ENCODE measurements around the gene FER1L5. TPM values are rescaled to one million over a fixed set of nuclear protein-coding genes. Genes with fewer than 3 reads are reported as not detected.

Gene FER1L5
- total and polyA plus RNA-seq, 2 of the 8 experiments (the other 6 are each of a cell fraction or from before 2014, with no cell fraction given): 0.23 to 0.88 TPM

- TF ChIP-seq GTF2F1 (IDR thresholded peaks at IDR 0.05; ENCODE audit: borderline replicate concordance, low read depth, low read length) (no peak), TEAD4 (IDR thresholded peaks at IDR 0.05; ENCODE audit: low read depth, low read length) (no peak), CHD2 (IDR thresholded peaks at IDR 0.05; ENCODE audit: low read length) (peak; percentile 76), SIN3A (conservative IDR thresholded peaks at IDR 0.05 in 1 of 2, IDR thresholded peaks at IDR 0.05 in 1 of 2; ENCODE audit: low read depth in 1 of 2, low read length in 2 of 2) (peak; percentile 47 to 68; a peak in 1 of 4 replicates), NRF1 (IDR thresholded peaks at IDR 0.05; ENCODE audit: low read depth, low read length) (no peak), POU5F1 (IDR thresholded peaks at IDR 0.05; ENCODE audit: low read depth, low read length) (no peak), SIX5 (IDR thresholded peaks at IDR 0.05; ENCODE audit: low read depth, low read length) (peak; percentile 61), HDAC6 (IDR thresholded peaks at IDR 0.05; ENCODE audit: low read depth, low read length) (no peak), HDAC2 (IDR thresholded peaks at IDR 0.05; ENCODE audit: borderline replicate concordance in 1 of 2, low read depth in 2 of 2, low read length in 2 of 2) (peak in 1 of 2 experiments; percentile 73; a peak in 1 of 4 replicates), PHF8 (conservative IDR thresholded peaks at IDR 0.05; ENCODE audit: low read depth, low read length) (peak; percentile 76), YY1 (IDR thresholded peaks at IDR 0.05; ENCODE audit: low read depth, low read length) (peak; percentile 94), E2F6 (IDR thresholded peaks at IDR 0.05) (no peak), TBP (IDR thresholded peaks at IDR 0.05; ENCODE audit: low read depth, low read length) (peak; percentile 69), ZNF274 (IDR thresholded peaks at IDR 0.05; ENCODE audit: borderline replicate concordance, extremely low read depth, low read length) (no peak), RBBP5 (IDR thresholded peaks at IDR 0.05; ENCODE audit: borderline replicate concordance, low read depth, low read length) (peak; percentile 80; the same call in 1 of the 2 replicates), SP1 (IDR thresholded peaks at IDR 0.05; ENCODE audit: low read depth, low read length) (peak; percentile 96), POLR2A (IDR thresholded peaks at IDR 0.05; ENCODE audit: control extremely low read depth in 1 of 2, low read depth in 2 of 2, low read length in 2 of 2) (peak in 1 of 2 experiments; percentile 79; a peak in 1 of 3 replicates), NANOG (IDR thresholded peaks at IDR 0.05; ENCODE audit: insufficient read depth, low read depth, low read length, poor library complexity, severe bottlenecking) (no peak), USF2 (IDR thresholded peaks at IDR 0.05; ENCODE audit: low read length) (0 out of 2 replicates have a peak, but pooled peaks have one; percentile 31), TAF1 (IDR thresholded peaks at IDR 0.05; ENCODE audit: low read depth, low read length) (peak; percentile 86), TCF12 (IDR thresholded peaks at IDR 0.05; ENCODE audit: low read depth, low read length) (no peak), POLR2AphosphoS5 (IDR thresholded peaks at IDR 0.05; ENCODE audit: low read depth, low read length) (peak; percentile 66; the same call in 1 of the 2 replicates), RXRA (IDR thresholded peaks at IDR 0.05; ENCODE audit: insufficient read depth, low read depth, low read length) (no peak)
These were observed 97.3 kb downstream of the FER1L5 start, which contains the start of gene LMAN2L (continued) for GRCh38 chr2:96739633-96740428.
